Mucosa of descending colon (tissue), 3 donors: ENCODE data around the gene TTYH2. TPM values are rescaled to one million over a fixed set of nuclear protein-coding genes. Genes with fewer than 3 reads are reported as not detected.

Source experiments
- ATAC-seq: fragments of 200-7000 bp; cut with Tn5 transposase; one replicate; pipeline ENCODE4 v1.9.1; 2020; ENCODE audit warnings: mild to moderate bottlenecking, moderate library complexity
- DNase-seq, 3 donors: peaks; one replicate each; pipeline ENCODE4 v3.0.0-alpha.2; 2020
- H3K36me3 ChIP-seq: fragments of 200-600 bp; one replicate; pipeline ENCODE4 v1.8.0; 2021; ENCODE audit warnings: low read depth, mild to moderate bottlenecking
- H3K4me1 ChIP-seq: fragments of 200-600 bp; one replicate; pipeline ENCODE4 v1.8.0; 2021; ENCODE audit warnings: low read depth, mild to moderate bottlenecking
- H3K4me3 ChIP-seq: fragments of 200-600 bp; one replicate; pipeline ENCODE4 v1.8.0; 2021; ENCODE audit warnings: mild to moderate bottlenecking
- H3K9me3 ChIP-seq: fragments of 200-600 bp; one replicate; pipeline ENCODE4 v1.8.0; 2021; ENCODE audit warnings: mild to moderate bottlenecking
- CTCF ChIP-seq: fragments of 200-600 bp; IDR thresholded peaks from one replicate; pipeline ENCODE4 v1.8.0; 2022; ENCODE audit warnings: antibody characterized with exemption, mild to moderate bottlenecking
- intact Hi-C, 2 donors: fragments of 100-400 bp; cut with DNase I in 1 of 2; cut with micrococcal nuclease in 1 of 2; formaldehyde crosslinking; loops; one replicate each; pipeline versions ENCODE4 v1.11.0 to v1.11.1; 2022; cut with DNase I, micrococcal nuclease
- total RNA-seq, 3 donors: library from RNA; stranded (reverse); fragmentation: NEBNext Ultra II Directional in 2 of 3; extraction: Animal tissue kit (Norgen Biotek cat#: 25700) in 2 of 3; gene quantifications; one replicate each; pipeline versions ENCODE4 v1.2.1 to v1.2.4, GENCODE V29; 2021 to 2023
- donor health status: DM: no; HTN: no; CAD: no; lungs with moderate emphysema.
- donor health status: DM: no; HTN: no; CAD: no.
- donor health status: DM: no; HTN: yes; CAD: no.

Gene TTYH2
- total RNA-seq, 3 donors from 2014 or later: 2.5 to 9.1 (median 3.1) TPM

GRCh38 chr17:74251569-74251968 lies 38.2 kb downstream of the TTYH2 start:
- intact Hi-C loops: no loop called here
- Histone ChIP-seq H3K4me3 (no peak overlapping the region), H3K4me1 (no peaks in the 10 kb centered on the region), H3K9me3 (no peaks in the 10 kb centered on the region), H3K36me3 (no peaks in the 10 kb centered on the region)
- ATAC-seq (no peak), DNase-seq (no peak)
- no peak for TF ChIP-seq CTCF

- Histone ChIP-seq H3K4me3 (no peak overlapping the region), H3K36me3 (no peaks in the 10 kb centered on the region), H3K9me3 (no peaks in the 10 kb centered on the region), H3K4me1 (no peaks in the 10 kb centered on the region)
- no peak for TF ChIP-seq CTCF
- DNase-seq: no peak
- intact Hi-C loops: no loop called here
- no peak for ATAC-seq
Observed at GRCh38 chr17:74252211-74252610, 38.8 kb downstream of the TTYH2 start.

GRCh38 chr17:74253036-74253435 lies 39.7 kb downstream of the TTYH2 start:
- Histone ChIP-seq H3K4me1 (no peaks in the 10 kb centered on the region), H3K36me3 (no peaks in the 10 kb centered on the region), H3K9me3 (no peaks in the 10 kb centered on the region), H3K4me3 (no peak overlapping the region)
- intact Hi-C loops: no loop called here
- no peak for DNase-seq
- no peak for TF ChIP-seq CTCF
- no peak for ATAC-seq

GRCh38 chr17:74257311-74257710 lies 43.9 kb downstream of the TTYH2 start:
- no peak for TF ChIP-seq CTCF
- Histone ChIP-seq H3K4me1 (no peaks in the 10 kb centered on the region), H3K9me3 (no peaks in the 10 kb centered on the region), H3K36me3 (no peaks in the 10 kb centered on the region), H3K4me3 (no peak overlapping the region)
- intact Hi-C loops: no loop called here
- DNase-seq: no peak
- ATAC-seq: no peak

- no peak for DNase-seq
- no peaks in the 10 kb centered on the region for H3K9me3 ChIP-seq
- H3K4me1 ChIP-seq: no peaks in the 10 kb centered on the region
- no peak for TF ChIP-seq CTCF
- H3K4me3 ChIP-seq: no peak overlapping the region
- ATAC-seq: no peak
- intact Hi-C loops: no loop called here
- H3K36me3 ChIP-seq: no peaks in the 10 kb centered on the region
Observed at GRCh38 chr17:74259667-74260524, 46.5 kb downstream of the TTYH2 start.
